Neutrophil (primary cell): ENCODE results near the gene DSCAM.

Source experiments
- H3K27ac ChIP-seq: fragments of 200-600 bp; sonication (generic); 2 replicates; pipeline ENCODE4 v1.5.1; 2016; ENCODE audit warnings: mild to moderate bottlenecking, moderate library complexity
- H3K27me3 ChIP-seq: fragments of 200-600 bp; sonication (generic); 2 replicates; pipeline ENCODE4 v1.6.0; 2016; ENCODE audit warnings: mild to moderate bottlenecking
- H3K36me3 ChIP-seq: fragments of 200-600 bp; sonication (generic); 2 replicates; pipeline ENCODE4 v1.5.1; 2017
- H3K4me1 ChIP-seq, 2 experiments: fragments of 200-600 bp in 1 of 2; sonication (generic) in 1 of 2; 1 replicate in 1 of 2; 2 replicates in 1 of 2; pipeline versions ENCODE4 v1.5.1 to v1.6.1; 2013 to 2016; ENCODE audit warnings: low read depth in 1 of 2, low read length in 1 of 2, mild to moderate bottlenecking in 1 of 2, moderate library complexity in 1 of 2; ENCODE audit not compliant: control insufficient read depth in 1 of 2, insufficient read depth in 1 of 2
- H3K4me3 ChIP-seq, 2 experiments: fragments of 200-600 bp in 1 of 2; sonication (generic) in 1 of 2; 1 replicate in 1 of 2; 2 replicates in 1 of 2; pipeline ENCODE4 v1.5.1; 2013 to 2016; ENCODE audit warnings: low read depth in 1 of 2, low read length in 1 of 2, mild to moderate bottlenecking in 1 of 2, moderate library complexity in 1 of 2
- H3K9me3 ChIP-seq: fragments of 200-600 bp; sonication (generic); 2 replicates; pipeline ENCODE4 v1.5.1; 2016
- CTCF ChIP-seq: fragments of 200-600 bp; sonication (generic); IDR thresholded peaks from 2 replicates; pipeline ENCODE4 v1.5.1; 2016; ENCODE audit warnings: antibody characterized with exemption

The DSCAM gene

GRCh38 chr21:39984286-39984991 is 862.5 kb downstream of the DSCAM start:
- no peak overlapping the region for H3K27ac ChIP-seq
- TF ChIP-seq CTCF: no peak
- no peaks in the 10 kb centered on the region for H3K4me1 ChIP-seq
- H3K36me3 ChIP-seq: no peaks in the 10 kb centered on the region
- H3K9me3 ChIP-seq: no peaks in the 10 kb centered on the region
- H3K27me3 ChIP-seq: no peaks in the 10 kb centered on the region
- H3K4me3 ChIP-seq: no peak overlapping the region

GRCh38 chr21:39980241-39980820 is 866.6 kb downstream of the DSCAM start:
- Histone ChIP-seq H3K27ac (no peak overlapping the region), H3K4me3 (no peak overlapping the region), H3K9me3 (no peaks in the 10 kb centered on the region), H3K4me1 (no peaks in the 10 kb centered on the region), H3K27me3 (no peaks in the 10 kb centered on the region), H3K36me3 (no peaks in the 10 kb centered on the region)
- TF ChIP-seq CTCF: no peak

- Histone ChIP-seq H3K27me3 (no peaks in the 10 kb centered on the region), H3K27ac (no peak overlapping the region), H3K9me3 (no peaks in the 10 kb centered on the region), H3K36me3 (no peaks in the 10 kb centered on the region), H3K4me3 (no peak overlapping the region), H3K4me1 (no peaks in the 10 kb centered on the region)
- no peak for TF ChIP-seq CTCF
Measured at GRCh38 chr21:39979321-39979720, 867.6 kb downstream of the DSCAM start.

GRCh38 chr21:39976800-39977199 is 870.2 kb downstream of the DSCAM start:
- no peaks in the 10 kb centered on the region for H3K27me3 ChIP-seq
- no peaks in the 10 kb centered on the region for H3K9me3 ChIP-seq
- no peak overlapping the region for H3K27ac ChIP-seq
- H3K4me3 ChIP-seq: no peak overlapping the region
- no peaks in the 10 kb centered on the region for H3K4me1 ChIP-seq
- H3K36me3 ChIP-seq: no peaks in the 10 kb centered on the region
- no peak for TF ChIP-seq CTCF

GRCh38 chr21:39972976-39973770 is 873.8 kb downstream of the DSCAM start:
- H3K4me1 ChIP-seq: no peaks in the 10 kb centered on the region
- no peaks in the 10 kb centered on the region for H3K27me3 ChIP-seq

More at GRCh38 chr21:39972976-39973770, 873.8 kb downstream of the DSCAM start:
- Histone ChIP-seq H3K4me3 (no peak overlapping the region), H3K9me3 (no peaks in the 10 kb centered on the region), H3K36me3 (no peaks in the 10 kb centered on the region), H3K27ac (no peak overlapping the region)
- no peak for TF ChIP-seq CTCF
